Thymus (tissue), 11 donors: ENCODE data around the gene CCDC197. TPM values are rescaled to one million over a fixed set of nuclear protein-coding genes. Genes with fewer than 3 reads are reported as not detected.

Source experiments
- DNase-seq, 9 donors: peaks; one replicate each; pipeline ENCODE4 v3.0.0-alpha.2; 2013; ENCODE audit warnings: low spot score in 9 of 9, low read depth in 6 of 9, missing footprints in 1 of 9
- H3K27ac ChIP-seq, 2 donors: one replicate each; pipeline ENCODE4 v1.5.1; 2013; ENCODE audit warnings: control low read depth in 1 of 2, low read depth in 1 of 2, low read length in 1 of 2, mild to moderate bottlenecking in 1 of 2, moderate library complexity in 1 of 2
- H3K27me3 ChIP-seq, 2 donors: one replicate each; pipeline ENCODE4 v1.5.1; 2013; ENCODE audit warnings: low read length in 1 of 2; ENCODE audit not compliant: control insufficient read depth in 2 of 2, insufficient read depth in 1 of 2
- H3K36me3 ChIP-seq, 2 donors: one replicate each; pipeline ENCODE4 v1.5.1; 2013; ENCODE audit warnings: low read length in 1 of 2, mild to moderate bottlenecking in 1 of 2, moderate library complexity in 1 of 2; ENCODE audit not compliant: control insufficient read depth in 2 of 2, insufficient read depth in 2 of 2
- H3K4me1 ChIP-seq, 2 donors: one replicate each; pipeline ENCODE4 v1.5.1; 2013; ENCODE audit warnings: low read length in 2 of 2; ENCODE audit not compliant: control insufficient read depth in 2 of 2, insufficient read depth in 2 of 2
- H3K4me3 ChIP-seq, 2 donors: one replicate each; pipeline ENCODE4 v1.5.1; 2013; ENCODE audit warnings: low read length in 2 of 2, control low read depth in 1 of 2, mild to moderate bottlenecking in 1 of 2
- H3K9me3 ChIP-seq, 2 donors: one replicate each; pipeline ENCODE4 v1.5.1; 2013; ENCODE audit warnings: low read length in 1 of 2, mild to moderate bottlenecking in 1 of 2; ENCODE audit not compliant: control insufficient read depth in 2 of 2, insufficient read depth in 1 of 2
- WGBS: extraction: QIAGEN DNeasy Blood & Tissue Kit; methylation state at CpG from one replicate; pipeline ENCODE4 v1.1.7; 2013; 5-methylcytosine and 5-hydroxymethylcytosine counted together
- polyA plus RNA-seq: library from polyadenylated mRNA; stranded (reverse); fragments of 200-250 nt; gene quantifications from one replicate; pipeline ENCODE4 v1.2.3, GENCODE V29; 2013
- total RNA-seq: library from RNA; stranded (reverse); fragments of 120-200 nt; gene quantifications from one replicate; pipeline ENCODE4 v1.2.4, GENCODE V29; 2013
- donor health status: healthy.

The CCDC197 gene
- total and polyA plus RNA-seq, 2 donors, result not detected

DNA sequence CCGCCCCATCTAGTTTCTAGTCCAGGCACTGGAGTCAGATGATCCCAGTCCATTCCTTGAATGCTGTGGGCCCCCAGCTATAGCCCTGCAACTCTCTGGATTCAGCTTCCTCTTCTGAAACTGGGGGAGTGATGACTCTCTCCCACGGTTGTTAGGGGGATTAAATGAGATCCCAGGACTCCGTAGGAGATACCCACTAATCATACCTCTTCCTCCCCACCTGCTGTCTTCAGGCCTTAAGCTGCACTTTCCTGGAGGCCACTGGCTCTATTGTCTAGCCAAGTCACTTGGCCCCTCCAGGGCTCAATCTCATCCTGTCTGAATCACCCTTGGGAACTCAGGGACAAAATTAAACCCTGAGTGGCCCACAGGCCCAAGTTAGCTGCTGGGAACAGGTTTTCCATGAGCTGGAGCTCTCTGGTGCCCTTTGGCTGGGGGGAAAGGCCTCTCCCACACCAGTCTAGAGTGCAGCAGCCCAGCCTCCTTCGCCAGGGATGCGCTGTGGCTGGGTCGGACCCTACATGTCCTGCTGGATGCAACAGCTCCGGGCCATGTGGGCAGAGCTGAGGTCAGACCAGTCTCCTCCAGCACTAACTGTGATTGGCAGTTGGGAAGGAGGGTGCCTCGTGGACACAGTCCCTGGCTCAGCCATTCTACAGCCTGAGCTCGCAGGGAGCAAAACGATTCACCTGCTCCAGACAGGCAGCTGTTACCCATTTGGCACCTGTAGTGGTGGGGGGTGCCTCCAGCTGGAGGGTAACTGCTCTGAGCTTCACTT lies 14.7 kb upstream of the CCDC197 start:
- Histone ChIP-seq H3K4me3 (no peak overlapping the region), H3K4me1 (peaks cover 5 to 8% of the 10 kb centered on the region in 2 donors), H3K27me3 (peaks cover 0 to 25% of the 10 kb centered on the region in 2 donors), H3K9me3 (peaks cover 1 to 9% of the 10 kb centered on the region in 2 donors), H3K36me3 (no peaks in the 10 kb centered on the region), H3K27ac (no peak overlapping the region)
- 95% methylated on average over 10 of the region's 10 CpGs for WGBS
- no peak for DNase-seq

DNA sequence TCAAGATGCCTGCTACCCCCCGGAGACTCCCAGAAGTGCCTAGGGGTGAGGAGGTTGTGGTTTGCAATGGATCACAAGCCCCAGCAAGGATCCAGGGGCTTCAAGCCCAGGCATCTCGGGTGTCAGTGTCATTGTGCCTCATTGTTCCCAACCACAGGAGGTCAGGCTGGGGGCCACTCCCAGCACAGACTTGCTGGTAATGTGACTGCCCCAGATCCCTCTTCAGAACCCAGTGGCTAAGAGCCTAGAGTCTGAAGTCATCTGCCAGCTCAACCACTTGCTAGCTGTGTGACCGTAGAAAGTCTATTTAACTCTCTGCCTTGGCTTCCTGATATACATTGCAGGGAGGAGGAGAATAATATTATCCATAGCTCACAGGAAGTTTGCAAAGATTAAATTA lies 13.0 kb upstream of the CCDC197 start:
- Histone ChIP-seq H3K27me3 (peaks cover 0 to 23% of the 10 kb centered on the region in 2 donors), H3K27ac (no peak overlapping the region), H3K4me1 (peaks cover 0 to under 1% of the 10 kb centered on the region in 2 donors), H3K4me3 (no peak overlapping the region), H3K9me3 (no peaks in the 10 kb centered on the region), H3K36me3 (no peaks in the 10 kb centered on the region)
- DNase-seq, result no peak
- 97% methylated on average over 3 of the region's 3 CpGs for WGBS

DNA sequence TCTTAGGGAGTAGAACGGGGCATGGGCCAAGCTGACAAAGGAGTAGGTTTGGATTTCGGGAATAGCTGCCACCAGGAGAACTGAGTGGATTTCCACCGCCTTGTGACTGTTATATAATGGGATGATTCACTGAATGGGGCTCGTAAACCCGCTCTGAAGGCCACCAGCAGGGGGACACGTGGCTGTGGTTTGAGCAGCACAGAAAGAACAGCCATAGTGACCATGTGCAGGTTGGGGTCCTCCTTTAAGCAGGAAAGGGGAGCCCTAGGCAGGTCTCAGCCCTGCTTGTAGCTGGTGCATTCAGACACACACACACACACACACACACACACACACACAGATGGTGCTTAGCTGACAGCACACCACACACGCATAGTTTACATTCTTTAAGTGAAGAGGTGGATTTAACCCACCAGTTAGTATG lies 12.1 kb upstream of the CCDC197 start:
- Histone ChIP-seq H3K9me3 (no peaks in the 10 kb centered on the region), H3K27me3 (peaks cover 0 to 23% of the 10 kb centered on the region in 2 donors), H3K4me1 (no peaks in the 10 kb centered on the region), H3K27ac (no peak overlapping the region), H3K36me3 (no peaks in the 10 kb centered on the region), H3K4me3 (no peak overlapping the region)
- DNase-seq, result no peak
- WGBS, result 73% methylated on average over 7 of the region's 7 CpGs

DNA sequence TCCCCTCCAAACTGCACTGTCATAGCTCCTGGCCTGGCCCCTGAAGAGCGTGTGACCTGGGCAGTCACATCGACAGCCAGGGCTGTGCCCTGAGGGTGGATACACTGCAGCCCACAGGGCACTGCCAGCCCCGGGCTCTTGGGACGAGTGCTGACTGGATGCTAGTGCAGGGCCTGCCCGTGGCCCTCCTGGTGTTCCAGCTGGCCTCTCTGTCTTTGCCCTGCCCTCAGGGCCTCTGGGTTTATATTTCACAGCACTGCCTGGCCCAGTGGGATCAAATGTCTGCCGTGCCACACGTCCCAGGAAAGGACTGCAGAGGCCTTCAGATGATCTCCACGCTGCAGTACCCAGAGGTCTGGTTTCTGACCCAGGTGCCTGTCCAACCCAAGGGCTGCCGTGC lies 10.1 kb upstream of the CCDC197 start:
- H3K27ac ChIP-seq, result no peak overlapping the region
- no peak for DNase-seq

DNA sequence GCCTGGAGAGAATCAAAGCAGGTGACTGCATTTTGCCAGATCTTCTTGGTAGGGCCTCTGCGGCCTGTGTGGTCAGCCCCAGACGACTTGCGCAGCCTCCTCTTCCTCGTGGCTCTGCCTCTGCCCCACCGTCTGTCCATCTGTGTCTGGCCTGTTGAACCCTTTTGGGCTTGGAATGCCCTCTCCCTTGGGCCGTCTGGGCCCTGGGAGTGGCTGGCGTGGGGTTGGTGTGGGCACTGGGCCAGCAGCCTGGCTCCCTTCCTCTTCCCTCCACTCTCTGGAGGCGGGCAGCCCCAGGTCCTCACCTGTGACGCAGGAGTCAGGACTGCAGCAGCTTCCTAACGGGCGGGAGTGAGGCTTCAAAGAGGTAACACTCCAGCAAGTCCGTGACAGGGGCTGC lies 9.7 kb upstream of the CCDC197 start:
- DNase-seq, result no peak
- peaks cover 0 to 14% of the 10 kb centered on the region in 2 donors for H3K27me3 ChIP-seq
- no peaks in the 10 kb centered on the region for H3K4me1 ChIP-seq
- no peak overlapping the region for H3K4me3 ChIP-seq
- WGBS, result 94% methylated on average over 12 of the region's 12 CpGs
- no peak overlapping the region for H3K27ac ChIP-seq
- H3K9me3 ChIP-seq, result no peaks in the 10 kb centered on the region
- H3K36me3 ChIP-seq, result no peaks in the 10 kb centered on the region

More for the DNA sequence above, 10.1 kb upstream of the CCDC197 start:
- Histone ChIP-seq H3K4me3 (no peak overlapping the region), H3K4me1 (no peaks in the 10 kb centered on the region), H3K27me3 (peaks cover 0 to 14% of the 10 kb centered on the region in 2 donors), H3K36me3 (no peaks in the 10 kb centered on the region), H3K9me3 (no peaks in the 10 kb centered on the region)
- WGBS, result 81% methylated on average over 9 of the region's 9 CpGs

DNA sequence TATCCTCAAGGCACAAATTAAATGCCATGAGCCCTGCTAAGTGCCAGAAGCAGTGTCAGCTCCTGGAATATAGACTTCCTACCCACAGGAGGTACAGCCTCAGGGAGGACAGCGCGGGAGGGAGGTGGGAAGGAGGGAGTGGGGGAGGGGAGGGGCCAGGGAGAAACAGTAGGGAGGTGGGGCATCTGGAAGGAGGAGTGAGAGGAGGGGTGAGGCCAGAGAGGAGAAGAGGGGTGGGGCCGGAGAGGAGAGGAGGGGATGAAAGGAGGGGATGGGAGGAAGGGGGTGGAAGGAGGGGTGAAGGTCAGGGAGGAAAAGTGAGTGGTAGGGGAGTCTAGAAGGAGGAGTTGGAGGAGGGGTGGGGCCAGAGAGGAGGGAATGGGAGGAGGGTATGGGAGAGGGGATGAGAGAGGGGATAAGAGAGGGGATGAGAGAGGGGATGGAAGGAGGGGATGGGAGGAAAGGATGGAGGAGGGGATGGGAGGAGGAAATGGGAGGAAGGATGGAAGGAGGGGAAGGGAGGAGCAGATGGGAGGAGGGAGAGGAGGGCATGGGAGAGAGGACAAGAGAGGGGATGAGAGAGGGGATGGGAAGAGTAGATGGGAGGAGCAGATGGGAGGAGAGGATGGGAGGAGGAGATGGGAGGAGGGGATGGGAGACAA lies 9.2 kb upstream of the CCDC197 start:
- H3K4me3 ChIP-seq, result no peak overlapping the region
- H3K27ac ChIP-seq, result no peak overlapping the region
- WGBS, result 87% methylated on average over 3 of the region's 3 CpGs
- H3K9me3 ChIP-seq, result no peaks in the 10 kb centered on the region
- H3K27me3 ChIP-seq, result peaks cover 0 to 13% of the 10 kb centered on the region in 2 donors
- DNase-seq, result no peak
- no peaks in the 10 kb centered on the region for H3K36me3 ChIP-seq
- H3K4me1 ChIP-seq, result no peaks in the 10 kb centered on the region

DNA sequence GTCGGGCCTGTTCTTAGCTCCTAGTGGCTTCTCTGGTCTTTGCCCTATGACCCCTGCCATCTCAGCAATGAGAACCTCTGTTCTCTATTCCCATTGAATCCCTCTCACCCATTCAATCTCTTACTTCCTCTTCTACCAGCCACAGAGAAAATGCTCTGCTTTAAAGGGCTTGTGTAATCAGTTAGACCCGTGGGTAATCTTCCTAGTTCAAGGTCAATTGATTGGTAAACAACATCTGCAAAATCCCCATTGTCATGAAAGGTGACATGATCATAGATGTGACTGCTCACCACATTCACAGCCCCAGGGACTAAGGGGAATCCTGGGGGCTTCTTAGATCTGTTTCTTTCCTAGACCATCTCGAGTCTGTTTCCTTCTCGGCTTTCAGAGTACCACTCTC lies 7.2 kb upstream of the CCDC197 start:
- no peaks in the 10 kb centered on the region for H3K9me3 ChIP-seq
- H3K27ac ChIP-seq, result no peak overlapping the region
- 75% methylated on average over 4 of the region's 4 CpGs for WGBS

DNA sequence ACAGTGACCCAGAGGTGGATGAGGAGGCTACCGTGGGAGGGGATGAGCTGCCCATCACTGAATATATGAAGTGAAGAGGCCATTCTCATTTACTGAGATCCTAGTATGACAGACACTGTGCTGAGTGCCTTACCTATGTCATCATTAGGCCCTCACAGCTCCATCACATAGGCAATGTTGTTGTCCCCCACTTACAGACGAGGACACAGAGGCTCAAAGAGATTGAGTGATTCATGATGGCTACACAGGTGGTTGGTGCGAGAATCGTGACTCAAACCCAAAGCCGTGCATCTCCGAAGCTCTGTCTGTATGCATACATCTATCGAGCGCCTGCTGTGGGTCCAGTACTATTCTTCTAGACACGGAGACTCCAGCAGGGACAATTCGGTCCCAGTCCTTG lies 5.9 kb upstream of the CCDC197 start:
- no peak overlapping the region for H3K27ac ChIP-seq
- peaks cover 0 to 24% of the 10 kb centered on the region in 2 donors for H3K27me3 ChIP-seq
- no peaks in the 10 kb centered on the region for H3K4me1 ChIP-seq
- H3K36me3 ChIP-seq, result no peaks in the 10 kb centered on the region
- 94% methylated on average over 10 of the region's 10 CpGs for WGBS
- no peak for DNase-seq
- H3K9me3 ChIP-seq, result no peaks in the 10 kb centered on the region
- H3K4me3 ChIP-seq, result no peak overlapping the region

More for the DNA sequence above, 7.2 kb upstream of the CCDC197 start:
- Histone ChIP-seq H3K4me3 (no peak overlapping the region), H3K27me3 (peaks cover 0 to 11% of the 10 kb centered on the region in 2 donors), H3K36me3 (no peaks in the 10 kb centered on the region), H3K4me1 (no peaks in the 10 kb centered on the region)
- DNase-seq, result no peak

DNA sequence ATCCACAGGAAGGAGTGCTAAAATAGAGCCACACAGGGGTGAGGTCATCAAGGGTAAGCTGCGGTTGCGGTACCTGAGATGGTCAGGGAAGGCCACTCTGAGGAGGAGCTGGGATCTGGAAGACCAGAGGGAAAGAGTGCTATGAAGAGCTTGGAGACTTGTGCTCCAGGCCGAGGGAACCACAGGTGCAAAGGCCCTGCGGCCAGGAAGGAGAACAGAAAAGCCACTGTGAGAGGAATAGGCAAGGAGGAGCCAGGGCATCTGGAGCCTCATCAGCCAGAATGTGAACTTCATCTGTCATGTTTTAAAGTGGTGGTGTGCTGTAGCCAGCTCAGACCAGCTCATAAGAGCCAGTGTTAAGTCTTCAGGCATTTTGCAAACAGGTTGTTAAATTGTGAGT lies 5.5 kb upstream of the CCDC197 start:
- Histone ChIP-seq H3K36me3 (no peaks in the 10 kb centered on the region), H3K4me3 (no peak overlapping the region), H3K27me3 (peaks cover 0 to 28% of the 10 kb centered on the region in 2 donors), H3K27ac (no peak overlapping the region), H3K4me1 (no peaks in the 10 kb centered on the region), H3K9me3 (no peaks in the 10 kb centered on the region)
- 93% methylated on average over 4 of the region's 4 CpGs for WGBS
- no peak for DNase-seq
